Measurements from ENCODE around the gene NSF.

GRCh38 chr17:46796084-46796483 lies 205.6 kb downstream of the NSF start:
- TF ChIP-seq CTCF (IDR thresholded peaks at IDR 0.05) (no peak), POLR2A (IDR thresholded peaks at IDR 0.05) (no peak)
